PFSK-1 (cell line): ENCODE measurements around the gene SLC25A26.

Source experiments
- POLR2AphosphoS5 ChIP-seq: IDR thresholded peaks from 2 replicates; pipeline ENCODE4 v1.6.1; 2012; ENCODE audit warnings: low read depth, mild to moderate bottlenecking, control low read depth, low read length, moderate library complexity
- TF ChIP-seq, protein P1 (sequence below), 2 experiments: IDR thresholded peaks; 2 replicates each; pipeline versions ENCODE4 v1.6.1 to v1.8.0; 2011 to 2012; ENCODE audit warnings: low read depth in 2 of 2, low read length in 2 of 2, control low read depth in 1 of 2, inconsistent platforms in 1 of 2, mild to moderate bottlenecking in 1 of 2, moderate library complexity in 1 of 2; ENCODE audit not compliant: insufficient read depth in 1 of 2

- TF ChIP-seq, protein P1, sequence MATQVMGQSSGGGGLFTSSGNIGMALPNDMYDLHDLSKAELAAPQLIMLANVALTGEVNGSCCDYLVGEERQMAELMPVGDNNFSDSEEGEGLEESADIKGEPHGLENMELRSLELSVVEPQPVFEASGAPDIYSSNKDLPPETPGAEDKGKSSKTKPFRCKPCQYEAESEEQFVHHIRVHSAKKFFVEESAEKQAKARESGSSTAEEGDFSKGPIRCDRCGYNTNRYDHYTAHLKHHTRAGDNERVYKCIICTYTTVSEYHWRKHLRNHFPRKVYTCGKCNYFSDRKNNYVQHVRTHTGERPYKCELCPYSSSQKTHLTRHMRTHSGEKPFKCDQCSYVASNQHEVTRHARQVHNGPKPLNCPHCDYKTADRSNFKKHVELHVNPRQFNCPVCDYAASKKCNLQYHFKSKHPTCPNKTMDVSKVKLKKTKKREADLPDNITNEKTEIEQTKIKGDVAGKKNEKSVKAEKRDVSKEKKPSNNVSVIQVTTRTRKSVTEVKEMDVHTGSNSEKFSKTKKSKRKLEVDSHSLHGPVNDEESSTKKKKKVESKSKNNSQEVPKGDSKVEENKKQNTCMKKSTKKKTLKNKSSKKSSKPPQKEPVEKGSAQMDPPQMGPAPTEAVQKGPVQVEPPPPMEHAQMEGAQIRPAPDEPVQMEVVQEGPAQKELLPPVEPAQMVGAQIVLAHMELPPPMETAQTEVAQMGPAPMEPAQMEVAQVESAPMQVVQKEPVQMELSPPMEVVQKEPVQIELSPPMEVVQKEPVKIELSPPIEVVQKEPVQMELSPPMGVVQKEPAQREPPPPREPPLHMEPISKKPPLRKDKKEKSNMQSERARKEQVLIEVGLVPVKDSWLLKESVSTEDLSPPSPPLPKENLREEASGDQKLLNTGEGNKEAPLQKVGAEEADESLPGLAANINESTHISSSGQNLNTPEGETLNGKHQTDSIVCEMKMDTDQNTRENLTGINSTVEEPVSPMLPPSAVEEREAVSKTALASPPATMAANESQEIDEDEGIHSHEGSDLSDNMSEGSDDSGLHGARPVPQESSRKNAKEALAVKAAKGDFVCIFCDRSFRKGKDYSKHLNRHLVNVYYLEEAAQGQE (IDR thresholded peaks at IDR 0.05; ENCODE audit: insufficient read depth in 1 of 2, low read depth in 2 of 2, low read length in 2 of 2) = no peak
- no peak for TF ChIP-seq POLR2AphosphoS5
Observed at GRCh38 chr3:66314455-66314854, 93.7 kb downstream of the SLC25A26 start.
